Liver (tissue), 9 donors: Measurements from ENCODE around the gene MTA3. TPM values are rescaled to one million over a fixed set of nuclear protein-coding genes. Genes with fewer than 3 reads are reported as not detected.

Experiments
- DNase-seq: peaks from one replicate; pipeline ENCODE4 v3.0.0-alpha.2; 2017; ENCODE audit warnings: low spot score
- H3K27ac ChIP-seq, 2 donors: one replicate each; pipeline ENCODE4 v1.7.0; 2013; ENCODE audit warnings: inconsistent platforms in 2 of 2, low read length in 2 of 2, control low read depth in 1 of 2, low read depth in 1 of 2, mild to moderate bottlenecking in 1 of 2
- H3K27me3 ChIP-seq, 4 donors: one replicate each; pipeline versions ENCODE4 v1.6.1 to v1.7.0; 2013; ENCODE audit warnings: low read length in 3 of 4, inconsistent platforms in 1 of 4, mild to moderate bottlenecking in 1 of 4, moderate library complexity in 1 of 4; ENCODE audit not compliant: control insufficient read depth in 4 of 4, insufficient read depth in 4 of 4
- H3K36me3 ChIP-seq, 4 donors: one replicate each; pipeline versions ENCODE4 v1.6.1 to v1.7.0; 2013; ENCODE audit warnings: low read length in 3 of 4, mild to moderate bottlenecking in 3 of 4, low read depth in 1 of 4, moderate library complexity in 1 of 4; ENCODE audit not compliant: control insufficient read depth in 4 of 4, insufficient read depth in 3 of 4
- H3K4me1 ChIP-seq, 4 donors: one replicate each; pipeline versions ENCODE4 v1.6.1 to v1.7.0; 2013; ENCODE audit warnings: low read length in 3 of 4, mild to moderate bottlenecking in 3 of 4, moderate library complexity in 1 of 4; ENCODE audit not compliant: control insufficient read depth in 4 of 4, insufficient read depth in 4 of 4
- H3K4me3 ChIP-seq, 3 donors: one replicate each; pipeline versions ENCODE4 v1.6.1 to v1.7.0; 2013; ENCODE audit warnings: low read length in 3 of 3, control low read depth in 1 of 3, low read depth in 1 of 3, mild to moderate bottlenecking in 1 of 3
- H3K9ac ChIP-seq, 2 donors: one replicate each; pipeline ENCODE4 v1.7.0; 2013; ENCODE audit warnings: low read length in 2 of 2, mild to moderate bottlenecking in 2 of 2, moderate library complexity in 2 of 2, control low read depth in 1 of 2, low read depth in 1 of 2
- H3K9me3 ChIP-seq, 4 donors: one replicate each; pipeline versions ENCODE4 v1.6.1 to v1.7.0; 2013; ENCODE audit warnings: low read length in 3 of 4; ENCODE audit not compliant: control insufficient read depth in 4 of 4
- EGR1 ChIP-seq, 2 donors: IDR thresholded peaks; 2 replicates each; pipeline ENCODE4 v1.6.1; 2016 to 2018; ENCODE audit warnings: antibody characterized with exemption in 2 of 2, low read depth in 2 of 2
- FOXA1 ChIP-seq: IDR thresholded peaks from 2 replicates; pipeline ENCODE4 v1.6.1; 2016; ENCODE audit warnings: antibody characterized with exemption
- FOXA2 ChIP-seq: IDR thresholded peaks from 2 replicates; pipeline ENCODE4 v1.6.1; 2016; ENCODE audit warnings: antibody characterized with exemption
- GABPA ChIP-seq, 2 donors: IDR thresholded peaks in 1 of 2; conservative IDR thresholded peaks in 1 of 2; 2 replicates each; pipeline ENCODE4 v1.6.1; 2016; ENCODE audit warnings: antibody characterized with exemption in 2 of 2, mild to moderate bottlenecking in 1 of 2, moderate library complexity in 1 of 2
- HNF4A ChIP-seq, 2 donors: conservative IDR thresholded peaks; 2 replicates each; pipeline ENCODE4 v1.6.1; 2016; ENCODE audit warnings: antibody characterized with exemption in 2 of 2, mild to moderate bottlenecking in 2 of 2
- HNF4G ChIP-seq: IDR thresholded peaks from 2 replicates; pipeline ENCODE4 v1.6.1; 2016; ENCODE audit warnings: antibody characterized with exemption
- JUND ChIP-seq, 2 donors: IDR thresholded peaks; 2 replicates each; pipeline ENCODE4 v1.6.1; 2016; ENCODE audit warnings: antibody characterized with exemption in 2 of 2
- NR2F2 ChIP-seq: IDR thresholded peaks from 2 replicates; pipeline ENCODE4 v1.6.1; 2016; ENCODE audit warnings: antibody characterized with exemption
- RAD21 ChIP-seq, 2 donors: IDR thresholded peaks; 2 replicates each; pipeline ENCODE4 v1.6.1; 2016; ENCODE audit warnings: antibody characterized with exemption in 2 of 2, mild to moderate bottlenecking in 2 of 2
- REST ChIP-seq: IDR thresholded peaks from 2 replicates; pipeline ENCODE4 v1.6.1; 2016; ENCODE audit warnings: antibody characterized with exemption, mild to moderate bottlenecking
- RXRA ChIP-seq, 2 donors: IDR thresholded peaks; 2 replicates each; pipeline ENCODE4 v1.6.1; 2017 to 2018; ENCODE audit warnings: antibody characterized with exemption in 2 of 2, mild to moderate bottlenecking in 1 of 2
- SP1 ChIP-seq: IDR thresholded peaks from 2 replicates; pipeline ENCODE4 v1.6.1; 2018; ENCODE audit warnings: antibody characterized with exemption, mild to moderate bottlenecking
- TAF1 ChIP-seq: conservative IDR thresholded peaks from 2 replicates; pipeline ENCODE4 v1.6.1; 2016; ENCODE audit warnings: antibody characterized with exemption, mild to moderate bottlenecking
- YY1 ChIP-seq: IDR thresholded peaks from 2 replicates; pipeline ENCODE4 v1.6.1; 2016; ENCODE audit warnings: antibody characterized with exemption, mild to moderate bottlenecking
- ZBTB33 ChIP-seq: IDR thresholded peaks from 2 replicates; pipeline ENCODE4 v1.6.1; 2016; ENCODE audit warnings: antibody characterized with exemption
- WGBS: extraction: QIAGEN DNeasy Blood & Tissue Kit; methylation state at CpG from one replicate; pipeline ENCODE4 v1.1.7; 2013; 5-methylcytosine and 5-hydroxymethylcytosine counted together
- polyA plus RNA-seq, 2 donors: library from polyadenylated mRNA; stranded (reverse) in 1 of 2; unstranded in 1 of 2; fragments of 200-250 nt in 1 of 2; fragments of >200 nt in 1 of 2; fragmentation: Nextera tagmentation in 1 of 2; extraction: Ambion mirVana in 1 of 2; gene quantifications; one replicate each; pipeline versions ENCODE4 v1.2.1 to v1.2.3, GENCODE V29; 2013 to 2015
- total RNA-seq, 2 donors: library from RNA; depleted of rRNA; stranded (reverse); fragments of >200 nt; gene quantifications; one replicate each; pipeline ENCODE4 v1.2.3, GENCODE V29; 2014
- TF ChIP-seq, protein P1 (sequence below): IDR thresholded peaks from 2 replicates; pipeline ENCODE4 v1.6.1; 2016; ENCODE audit warnings: antibody characterized with exemption
- TF ChIP-seq, protein P2 (sequence below): fragments of 150-350 bp; IDR thresholded peaks from 2 replicates; pipeline ENCODE4 v1.5.1; 2017; ENCODE audit warnings: improper control_type of control experiment, low read depth, low read length; ENCODE audit not compliant: missing input control
- donor health status: healthy.
- donor health status: healthy.
- donor health status: healthy.
- donor health status: healthy.
- donor health status: healthy.

Gene MTA3
- total and polyA plus RNA-seq, 4 donors: 5.5 to 10.3 (median 6.8) TPM

DNA sequence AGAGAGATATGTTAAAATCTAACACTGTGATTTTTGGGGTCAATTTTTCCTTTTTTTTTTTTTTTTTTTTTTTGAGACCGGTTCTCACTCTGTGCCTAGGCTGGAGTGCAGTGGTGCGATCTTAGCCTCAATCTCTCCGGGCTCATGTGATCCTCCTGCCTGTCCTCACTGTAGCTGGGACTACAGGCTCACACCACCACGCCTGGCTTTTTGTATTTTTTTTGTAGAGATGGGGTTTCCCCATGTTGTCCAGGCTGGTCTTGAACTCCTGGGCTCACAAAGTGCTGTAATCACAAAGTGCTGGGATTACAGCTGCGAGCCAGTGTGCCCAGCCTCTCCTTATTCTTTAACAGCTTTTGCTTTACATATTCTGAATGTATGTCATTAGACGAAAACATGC is 226.8 kb downstream of the MTA3 start:
- H3K4me3 ChIP-seq: peak overlapping the region in 2 of 3 donors; percentile 63 to 83
- no peak for DNase-seq
- H3K36me3 ChIP-seq: peaks cover 0 to 5% (median 0%) of the 10 kb centered on the region in 4 donors
- H3K9me3 ChIP-seq: no peaks in the 10 kb centered on the region
- peaks cover 5 to 29% (median 18%) of the 10 kb centered on the region in 4 donors for H3K4me1 ChIP-seq
- H3K27me3 ChIP-seq: no peaks in the 10 kb centered on the region
- peak overlapping the region in 1 of 2 donors; percentile 97 for H3K27ac ChIP-seq
- H3K9ac ChIP-seq: peak overlapping the region; percentile 72 to 90
- no peak for TF ChIP-seq RAD21 (IDR thresholded peaks at IDR 0.05)
- no peak for TF ChIP-seq HNF4G
- no peak for TF ChIP-seq YY1
- TF ChIP-seq, protein P1, sequence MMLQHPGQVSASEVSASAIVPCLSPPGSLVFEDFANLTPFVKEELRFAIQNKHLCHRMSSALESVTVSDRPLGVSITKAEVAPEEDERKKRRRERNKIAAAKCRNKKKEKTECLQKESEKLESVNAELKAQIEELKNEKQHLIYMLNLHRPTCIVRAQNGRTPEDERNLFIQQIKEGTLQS: no peak
- no peak for TF ChIP-seq RXRA (IDR thresholded peaks at IDR 0.05)
- TF ChIP-seq FOXA1: no peak
- TF ChIP-seq, protein P2, sequence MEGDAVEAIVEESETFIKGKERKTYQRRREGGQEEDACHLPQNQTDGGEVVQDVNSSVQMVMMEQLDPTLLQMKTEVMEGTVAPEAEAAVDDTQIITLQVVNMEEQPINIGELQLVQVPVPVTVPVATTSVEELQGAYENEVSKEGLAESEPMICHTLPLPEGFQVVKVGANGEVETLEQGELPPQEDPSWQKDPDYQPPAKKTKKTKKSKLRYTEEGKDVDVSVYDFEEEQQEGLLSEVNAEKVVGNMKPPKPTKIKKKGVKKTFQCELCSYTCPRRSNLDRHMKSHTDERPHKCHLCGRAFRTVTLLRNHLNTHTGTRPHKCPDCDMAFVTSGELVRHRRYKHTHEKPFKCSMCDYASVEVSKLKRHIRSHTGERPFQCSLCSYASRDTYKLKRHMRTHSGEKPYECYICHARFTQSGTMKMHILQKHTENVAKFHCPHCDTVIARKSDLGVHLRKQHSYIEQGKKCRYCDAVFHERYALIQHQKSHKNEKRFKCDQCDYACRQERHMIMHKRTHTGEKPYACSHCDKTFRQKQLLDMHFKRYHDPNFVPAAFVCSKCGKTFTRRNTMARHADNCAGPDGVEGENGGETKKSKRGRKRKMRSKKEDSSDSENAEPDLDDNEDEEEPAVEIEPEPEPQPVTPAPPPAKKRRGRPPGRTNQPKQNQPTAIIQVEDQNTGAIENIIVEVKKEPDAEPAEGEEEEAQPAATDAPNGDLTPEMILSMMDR: no peak
- TF ChIP-seq SP1: no peak
- TF ChIP-seq JUND (IDR thresholded peaks at IDR 0.05): no peak
- WGBS: 38% methylated on average over 6 of the region's 6 CpGs

DNA sequence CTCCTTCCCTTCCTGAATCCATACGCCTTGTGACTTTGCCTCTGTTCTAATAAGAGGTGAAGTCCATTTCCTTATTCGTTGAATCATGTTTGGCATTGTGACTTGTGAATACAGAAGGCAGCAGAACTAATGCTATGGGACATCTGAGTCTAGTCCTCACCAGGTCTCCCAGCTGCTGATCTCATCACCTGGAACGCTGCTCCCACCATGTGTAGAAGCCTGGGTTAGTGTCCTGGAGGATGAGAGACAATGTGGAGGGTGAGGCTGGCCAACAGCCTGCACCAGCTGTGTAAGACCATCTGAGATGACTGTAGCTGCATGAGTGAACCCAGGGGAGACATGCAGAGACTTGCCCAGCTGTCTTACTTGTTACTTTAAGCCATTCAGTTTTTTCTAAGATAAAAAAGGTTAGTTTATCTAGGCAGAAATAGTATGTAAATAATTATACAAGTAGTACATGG is 227.4 kb downstream of the MTA3 start:
- H3K27me3 ChIP-seq: no peaks in the 10 kb centered on the region
- peak overlapping the region in 2 of 3 donors; percentile 14 to 83 for H3K4me3 ChIP-seq
- peaks cover 5 to 26% (median 15%) of the 10 kb centered on the region in 4 donors for H3K4me1 ChIP-seq
- DNase-seq: no peak
- peak overlapping the region; percentile 10 to 64 for H3K27ac ChIP-seq
- H3K36me3 ChIP-seq: peaks cover 0 to 5% (median 0%) of the 10 kb centered on the region in 4 donors
- H3K9me3 ChIP-seq: no peaks in the 10 kb centered on the region
- no peak for TF ChIP-seq REST
- TF ChIP-seq HNF4G: no peak
- no peak for TF ChIP-seq FOXA1
- no peak for TF ChIP-seq TAF1
- TF ChIP-seq, protein P2: no peak
- TF ChIP-seq ZBTB33: no peak
- no peak for TF ChIP-seq RXRA (IDR thresholded peaks at IDR 0.05)
- TF ChIP-seq YY1: no peak
- TF ChIP-seq JUND (IDR thresholded peaks at IDR 0.05): no peak
- TF ChIP-seq FOXA2: no peak
- no peak for TF ChIP-seq GABPA (IDR thresholded peaks at IDR 0.05 in 1 of 2, conservative IDR thresholded peaks at IDR 0.05 in 1 of 2)
- no peak for TF ChIP-seq EGR1 (IDR thresholded peaks at IDR 0.05; ENCODE audit: low read depth in 2 of 2)
- TF ChIP-seq, protein P1: no peak
- no peak for TF ChIP-seq NR2F2
- no peak for TF ChIP-seq HNF4A (conservative IDR thresholded peaks at IDR 0.05)
- WGBS: 26% methylated on average over 3 of the region's 3 CpGs
- peak overlapping the region; percentile 72 to 90 for H3K9ac ChIP-seq
